HG02678 (cell line): Measurements from ENCODE around the gene GNPTG.

Experiments
- ATAC-seq: cut with Tn5 transposase; IDR thresholded peaks from one replicate; pipeline ENCODE4 v1.9.1; 2021; ENCODE audit warnings: mild to moderate bottlenecking, moderate library complexity; ENCODE audit not compliant: unreplicated experiment

GNPTG gene

DNA sequence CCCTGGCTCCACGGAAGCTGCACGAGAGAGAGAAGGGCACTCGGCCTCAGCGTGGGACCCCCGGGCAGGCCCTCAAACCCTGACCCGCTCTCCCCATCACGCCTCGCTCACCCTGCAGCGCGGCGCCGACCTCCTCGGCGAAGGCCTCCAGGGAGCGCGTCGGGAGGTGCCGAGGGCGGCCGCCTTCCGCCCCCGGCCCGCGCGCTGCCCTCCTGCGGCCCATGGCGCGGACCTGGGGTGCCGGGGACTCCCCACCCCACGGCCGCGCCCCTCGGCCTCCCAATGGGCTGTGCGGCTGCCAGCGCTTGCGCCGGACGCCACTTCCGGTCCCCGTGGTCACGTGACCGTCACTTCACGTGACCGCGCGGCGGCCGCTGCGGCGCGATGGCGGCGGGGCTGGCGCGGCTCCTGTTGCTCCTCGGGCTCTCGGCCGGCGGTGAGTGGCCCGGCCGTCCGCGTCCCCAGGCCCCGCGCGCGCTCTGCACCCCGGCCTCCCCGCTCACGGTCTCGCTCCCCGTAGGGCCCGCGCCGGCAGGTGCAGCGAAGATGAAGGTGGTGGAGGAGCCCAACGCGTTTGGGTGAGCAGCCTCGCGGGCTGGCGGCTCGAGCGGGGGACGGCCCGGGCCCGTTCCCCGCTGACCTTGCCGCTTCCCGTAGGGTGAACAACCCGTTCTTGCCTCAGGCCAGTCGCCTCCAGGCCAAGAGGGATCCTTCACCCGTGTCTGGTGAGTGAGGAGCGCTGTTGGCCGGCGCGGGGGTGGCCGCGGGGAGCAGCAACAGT is at the start of gene GNPTG, which contains the start of gene TSR3:
TSS of gene GNPTG (plus strand) at position 350 of the 781 bp plus-strand sequence. CDS start at position 385, 35 bp downstream.
TSS of gene TSR3 (minus strand) at position 297 of the 781 bp plus-strand sequence. CDS start at position 223, 74 bp downstream.
- peak; percentile 85 for ATAC-seq

DNA sequence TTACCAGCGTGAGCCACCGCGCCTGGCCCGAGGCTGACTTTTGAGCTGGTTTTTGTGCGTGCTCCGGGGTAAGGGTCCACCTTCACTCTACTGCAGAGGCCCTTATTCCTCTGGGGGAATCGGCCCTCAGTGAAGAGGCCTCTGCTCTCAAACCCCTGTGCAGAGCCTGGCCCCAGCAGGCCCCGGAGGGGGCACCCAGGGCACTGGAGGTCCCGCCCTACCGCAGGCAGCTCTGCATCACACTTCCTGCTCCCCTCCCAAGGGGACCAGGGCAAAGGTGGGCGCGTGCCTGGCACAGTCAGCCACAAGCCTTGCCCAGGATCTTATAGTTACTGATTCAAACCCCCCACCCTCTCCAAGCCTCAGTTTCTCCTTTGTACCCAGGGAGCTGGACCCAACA is 45.9 kb upstream of the GNPTG start:
- no peak for ATAC-seq

DNA sequence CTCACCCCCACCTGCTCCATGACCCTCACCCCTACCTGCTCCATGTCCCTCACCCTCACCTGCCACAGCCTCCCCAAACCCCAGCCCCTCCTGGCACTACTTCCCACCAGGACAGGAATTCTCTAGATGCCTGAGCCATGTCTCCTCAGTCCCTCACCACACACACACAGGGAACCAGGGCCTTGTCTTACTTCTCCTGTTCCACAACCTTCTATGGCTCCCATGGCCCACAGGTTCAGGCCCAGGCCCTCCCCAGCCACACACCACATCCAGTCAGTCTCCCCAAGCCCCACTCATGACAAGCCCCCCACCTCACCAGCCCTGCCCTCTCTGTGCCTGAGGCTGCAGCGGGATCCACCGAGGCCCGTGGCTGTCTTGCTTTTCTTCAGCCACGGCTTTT is 45.4 kb upstream of the GNPTG start:
- ATAC-seq: no peak

DNA sequence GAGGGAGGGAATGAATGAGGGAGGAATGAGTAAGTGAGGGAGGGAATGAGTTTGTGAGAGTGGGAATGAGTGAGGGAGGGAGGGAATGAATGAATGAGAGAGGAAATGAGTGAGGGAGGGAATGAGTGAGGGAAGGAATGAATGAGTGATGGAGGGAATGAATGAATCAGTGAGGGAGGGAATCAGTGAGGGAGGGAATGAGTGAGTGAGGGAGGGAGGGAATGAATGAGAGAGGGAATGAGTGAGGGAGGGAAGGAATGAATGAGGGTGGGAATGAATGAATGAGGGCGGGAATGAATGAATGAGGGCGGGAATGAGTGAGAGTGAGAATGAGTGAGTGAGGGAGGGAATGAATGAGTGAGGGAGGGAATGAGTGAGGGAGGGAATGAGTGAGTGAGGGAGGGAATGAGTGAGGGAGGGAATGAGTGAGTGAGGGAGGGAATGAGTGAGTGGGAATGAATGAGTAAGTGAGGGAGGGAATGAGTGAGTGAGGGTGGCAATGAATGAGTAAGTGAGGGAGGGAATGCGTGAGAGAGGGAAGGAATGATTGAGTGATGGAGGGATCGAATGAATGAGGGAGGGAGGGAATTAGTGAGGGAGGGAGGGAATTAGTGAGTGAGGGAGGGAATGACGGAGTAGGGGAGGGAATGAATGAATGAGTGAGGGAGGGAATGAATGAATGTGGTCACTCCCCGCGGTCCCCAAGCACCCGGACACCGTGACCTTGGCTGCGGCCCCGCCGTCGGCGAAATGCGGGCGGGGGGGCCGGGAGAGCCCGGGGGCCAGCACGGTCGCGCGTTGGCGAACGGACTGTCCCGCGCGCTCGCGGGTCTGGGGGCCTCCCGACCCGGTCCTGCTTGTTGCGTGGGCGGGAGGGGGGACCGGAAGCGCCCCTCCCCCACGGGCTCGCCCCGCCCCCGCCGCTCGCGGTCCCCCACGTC is 43.4 kb upstream of the GNPTG start:
- ATAC-seq: no peak

DNA sequence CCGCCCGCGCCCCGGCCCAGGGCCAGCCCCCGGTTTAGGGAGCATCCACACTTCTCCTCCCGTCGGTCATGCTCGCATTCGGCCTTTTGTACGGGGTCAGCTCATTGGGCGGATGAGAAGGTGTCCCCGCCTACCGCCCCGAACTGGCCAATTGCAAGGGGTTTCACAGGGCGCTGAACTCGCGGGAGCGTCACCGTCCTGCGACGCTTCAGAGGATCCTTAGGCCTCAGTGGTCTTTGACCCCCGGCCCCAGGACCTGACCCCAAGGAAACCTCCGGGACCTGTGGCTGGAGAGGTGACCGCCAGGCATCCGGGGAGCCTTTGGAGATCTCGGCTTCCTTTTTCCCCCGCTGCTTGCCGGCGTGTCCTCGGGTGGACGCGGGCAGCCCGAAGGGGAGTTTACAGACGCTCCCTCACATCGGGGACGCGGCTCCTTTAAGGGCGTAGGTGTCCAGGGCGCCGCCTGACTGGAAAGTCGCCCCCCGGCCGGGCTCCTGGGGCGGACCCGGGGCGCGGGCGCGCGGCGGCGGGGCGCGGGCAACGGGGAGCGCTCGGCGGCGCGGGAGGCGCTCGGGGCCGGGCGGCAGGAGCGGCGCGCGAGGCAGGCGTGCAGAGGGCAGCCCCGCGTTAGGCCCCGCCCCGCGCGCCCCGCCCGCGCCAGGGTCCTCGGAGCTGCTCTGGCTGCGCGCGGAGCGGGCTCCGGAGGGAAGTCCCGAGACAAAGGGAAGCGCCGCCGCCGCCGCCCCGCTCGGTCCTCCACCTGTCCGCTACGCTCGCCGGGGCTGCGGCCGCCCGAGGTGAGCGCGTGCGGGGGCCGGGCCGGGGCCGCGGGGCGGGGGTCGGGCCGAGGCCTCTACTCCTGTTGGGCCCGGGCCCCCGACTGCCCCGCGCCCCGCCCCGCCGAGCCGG is 42.5 kb upstream of the GNPTG start, which contains the start of gene UBE2I:
TSS of gene UBE2I (plus strand) at position 660 of the 909 bp plus-strand sequence. CDS start 4,395 bp downstream, outside the sequence.
- ATAC-seq: peak; percentile 71

DNA sequence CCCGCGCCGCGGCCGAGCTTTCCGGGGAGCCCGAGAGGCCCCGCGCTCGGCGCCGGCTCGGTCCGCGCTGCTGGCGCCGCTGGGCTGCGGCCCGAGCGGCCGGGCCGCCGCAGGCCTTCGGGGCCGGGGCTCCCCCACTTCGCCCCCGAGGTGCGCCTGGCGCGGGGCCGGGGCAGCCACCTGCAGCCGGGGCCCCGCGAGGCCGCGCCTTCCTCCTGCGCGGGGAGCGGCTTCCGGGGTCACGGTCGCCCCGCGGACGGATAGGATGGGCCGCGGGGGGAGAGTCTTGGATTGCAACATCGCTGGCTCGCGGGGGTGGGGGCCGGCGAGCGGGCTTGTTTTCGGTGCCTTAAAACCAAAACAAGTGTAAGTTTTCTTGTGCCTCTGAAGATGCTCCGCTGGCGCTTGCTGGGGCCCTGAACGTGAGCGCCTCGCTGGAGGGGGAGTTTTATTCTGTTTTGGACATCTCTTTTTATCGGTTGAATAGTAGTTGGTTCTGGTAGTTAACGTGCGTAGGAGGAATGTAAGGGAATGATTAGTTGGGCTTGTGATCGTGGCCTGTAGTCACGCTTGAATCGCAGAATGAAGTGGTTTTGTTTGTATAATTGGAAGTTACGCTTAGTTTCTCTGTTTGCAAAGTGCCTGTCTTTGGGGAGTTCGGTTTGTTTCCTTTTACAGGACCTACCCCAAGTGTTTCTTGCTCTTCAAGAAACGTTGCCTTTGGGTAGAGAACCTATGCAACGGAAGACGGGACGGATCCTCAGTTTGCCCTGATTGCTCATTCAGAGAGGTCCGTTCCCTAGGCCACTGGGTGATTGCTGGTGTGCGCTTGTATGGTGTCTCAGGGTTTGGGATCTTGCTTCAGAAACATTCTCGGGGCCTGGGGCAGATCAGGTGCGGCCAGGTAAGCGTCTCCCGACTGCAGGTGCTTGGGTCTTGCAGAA is 41.6 kb upstream of the GNPTG start:
- ATAC-seq: peak; percentile 6

DNA sequence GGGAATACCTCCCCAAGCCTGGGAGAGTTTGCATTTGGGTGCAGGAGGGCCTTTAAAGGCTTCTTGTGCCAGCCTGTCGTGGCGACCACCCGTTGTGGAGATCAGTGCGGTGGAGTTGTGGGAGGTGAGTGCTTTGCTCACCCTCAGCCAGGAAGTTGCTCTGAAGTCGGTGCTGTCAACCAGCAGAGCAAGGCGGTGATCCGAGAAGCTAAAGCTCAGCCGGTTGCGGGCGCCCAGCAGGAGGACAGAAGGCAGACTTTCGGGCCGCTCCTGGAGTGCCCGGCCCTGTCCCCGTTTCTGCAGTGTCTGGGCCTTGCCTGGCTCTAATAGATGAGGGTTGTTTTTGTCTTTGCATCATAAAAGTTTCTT is 40.9 kb upstream of the GNPTG start:
- ATAC-seq: no peak

DNA sequence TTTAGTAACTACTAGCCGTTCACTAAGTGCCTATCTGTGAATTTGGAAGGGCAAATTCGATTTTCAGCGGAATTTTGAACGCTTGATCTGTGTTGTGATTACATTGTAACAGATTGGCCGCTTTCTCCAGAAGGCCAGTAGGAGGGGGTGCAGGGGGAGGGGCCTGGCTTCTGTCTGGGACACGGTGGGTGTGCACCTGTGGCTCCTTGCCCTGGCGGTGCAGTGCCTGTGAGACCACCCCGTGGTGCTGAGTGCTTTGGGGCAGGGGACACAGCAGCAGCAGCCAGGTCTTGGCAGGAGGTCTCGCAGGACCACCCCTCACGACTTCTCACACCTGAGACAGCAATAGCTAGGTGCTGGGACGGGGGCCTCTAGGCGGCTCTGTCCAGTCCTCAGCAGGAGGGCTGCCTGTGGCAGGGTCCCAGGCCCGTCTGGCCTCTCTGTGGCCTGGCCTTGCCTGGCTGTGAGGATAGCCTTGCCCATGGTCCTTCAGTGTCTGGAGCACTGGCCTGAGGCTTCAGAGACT is 40.5 kb upstream of the GNPTG start:
- no peak for ATAC-seq

DNA sequence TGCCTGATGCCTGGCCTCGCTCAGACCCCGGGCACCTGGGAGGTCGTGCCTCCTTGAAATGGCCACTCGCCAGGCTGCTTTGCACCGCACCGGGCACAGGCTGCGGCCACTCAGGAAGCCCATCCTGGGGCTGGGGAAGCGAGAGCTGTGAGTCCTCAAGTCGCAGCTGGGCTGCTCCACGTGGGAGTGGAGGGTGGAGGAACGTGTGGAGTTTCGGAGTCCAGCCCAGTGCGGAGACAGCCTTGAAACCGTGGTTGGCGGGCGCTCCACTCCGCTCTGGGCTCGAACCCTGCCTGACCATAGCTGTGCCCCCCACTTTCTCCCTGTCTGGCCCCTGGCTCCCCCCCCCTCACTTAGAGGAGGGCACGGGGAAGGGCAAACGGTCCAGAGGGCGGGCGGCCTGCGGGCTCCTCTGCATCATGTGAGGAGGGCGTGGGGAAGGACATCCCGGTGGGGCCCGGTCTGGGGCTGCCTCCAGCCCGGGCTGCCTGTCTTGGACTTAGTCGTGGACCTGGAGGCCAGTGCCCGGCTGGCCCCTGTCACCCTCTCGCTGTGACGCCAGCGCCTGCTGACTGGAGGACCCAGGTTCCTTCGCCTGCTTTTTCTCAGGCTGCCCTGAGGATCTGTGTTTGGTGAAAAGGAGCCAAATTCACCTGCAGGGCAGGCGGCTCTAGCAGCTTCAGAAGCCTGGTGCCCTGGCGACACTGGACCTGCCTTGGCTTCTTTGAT is 39.8 kb upstream of the GNPTG start:
- ATAC-seq: no peak

DNA sequence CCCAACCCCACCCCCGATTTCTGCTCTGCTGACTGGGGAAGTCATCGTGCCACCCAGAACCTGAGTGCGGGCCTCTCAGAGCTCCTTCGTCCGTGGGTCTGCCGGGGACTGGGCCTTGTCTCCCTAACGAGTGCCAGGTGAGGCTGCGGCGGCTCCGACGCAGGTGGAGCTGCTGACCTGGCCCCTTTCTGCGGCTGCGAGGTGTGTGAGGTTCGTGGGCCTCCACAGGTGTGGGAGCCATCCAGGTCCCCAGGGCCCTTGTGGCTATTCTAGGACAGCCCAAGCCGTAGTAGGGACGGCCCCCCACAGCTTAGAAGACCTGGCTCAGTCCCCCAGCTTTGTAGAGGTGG is 39.3 kb upstream of the GNPTG start:
- ATAC-seq: no peak

DNA sequence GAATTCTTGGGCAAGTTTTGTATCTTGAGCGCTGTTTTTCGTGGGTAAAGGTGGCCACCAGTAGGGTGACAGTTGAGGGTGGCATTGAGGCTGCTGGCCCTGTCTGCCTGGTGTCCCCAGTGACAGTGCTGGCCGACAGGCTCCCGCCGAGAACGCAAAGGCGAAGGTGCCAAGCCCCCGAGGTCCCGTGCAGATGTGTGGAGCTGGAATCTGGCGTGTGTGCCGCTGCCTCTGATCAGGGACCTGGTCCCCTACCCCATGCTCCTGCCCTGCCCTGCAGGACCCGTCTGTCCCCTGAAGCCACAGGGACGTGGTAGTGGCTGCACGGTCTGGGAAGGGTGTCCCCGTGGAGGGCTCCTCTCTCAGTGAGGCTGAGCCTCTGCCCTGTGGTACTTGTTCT is 38.8 kb upstream of the GNPTG start:
- no peak for ATAC-seq

DNA sequence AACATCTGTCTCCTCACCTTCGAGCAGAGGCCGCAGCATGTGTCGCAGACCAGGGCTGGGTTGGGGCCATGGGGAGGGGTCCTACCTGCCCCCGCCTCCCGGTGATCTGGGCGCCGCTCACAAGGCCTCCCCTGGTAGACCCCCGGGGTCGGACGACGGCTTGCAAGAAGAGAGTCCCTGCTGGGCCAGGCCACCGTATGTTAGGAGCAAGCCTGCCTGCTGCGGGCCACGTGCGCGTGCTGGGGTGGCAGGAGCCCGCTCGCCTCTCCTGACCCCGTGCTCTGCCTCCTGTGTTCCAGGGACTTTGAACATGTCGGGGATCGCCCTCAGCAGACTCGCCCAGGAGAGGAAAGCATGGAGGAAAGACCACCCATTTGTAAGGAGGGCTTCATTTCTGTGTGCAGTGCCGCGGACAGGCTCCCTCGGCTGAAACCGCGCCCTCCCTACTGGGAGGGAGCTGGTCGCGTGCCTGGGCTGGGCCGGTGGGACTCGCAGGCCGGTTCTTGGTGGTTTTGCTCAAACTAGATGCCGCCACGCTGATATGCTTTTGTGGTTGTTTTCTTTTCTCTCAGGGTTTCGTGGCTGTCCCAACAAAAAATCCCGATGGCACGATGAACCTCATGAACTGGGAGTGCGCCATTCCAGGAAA is 37.9 kb upstream of the GNPTG start:
- ATAC-seq: no peak

DNA sequence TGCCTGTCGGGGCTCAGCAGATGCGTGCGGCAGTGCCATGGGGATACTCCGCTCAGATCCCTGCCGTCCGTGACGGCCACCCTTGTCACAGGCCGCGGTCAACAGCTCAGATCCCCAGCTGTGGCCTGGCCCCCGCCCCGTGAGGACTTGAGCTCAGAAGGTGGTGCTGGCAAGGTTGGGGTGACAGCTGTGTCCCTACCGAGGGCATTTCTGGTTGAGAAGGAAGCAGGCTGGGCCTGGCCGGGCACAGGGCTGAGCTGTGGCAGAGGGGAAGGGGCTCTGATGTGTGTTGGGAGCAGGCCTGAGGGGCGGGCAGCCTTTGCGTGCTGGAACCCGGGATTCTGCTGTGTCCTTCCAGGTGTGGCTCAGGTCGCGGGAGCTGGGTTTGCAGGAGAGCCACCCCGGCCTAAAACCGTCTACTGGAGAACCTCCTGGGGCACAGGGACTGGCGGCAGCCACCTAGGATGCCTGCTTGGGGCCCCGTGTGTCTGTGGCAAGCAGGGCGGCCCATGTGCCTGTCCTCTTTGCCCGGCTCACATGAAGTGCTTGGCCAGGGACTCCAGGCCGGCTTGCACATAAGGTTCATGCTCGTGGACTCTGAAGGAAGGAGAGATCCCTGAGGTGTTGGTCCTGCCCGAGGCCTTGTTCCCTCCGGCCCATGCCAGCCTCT is 37.2 kb upstream of the GNPTG start:
- ATAC-seq: no peak

DNA sequence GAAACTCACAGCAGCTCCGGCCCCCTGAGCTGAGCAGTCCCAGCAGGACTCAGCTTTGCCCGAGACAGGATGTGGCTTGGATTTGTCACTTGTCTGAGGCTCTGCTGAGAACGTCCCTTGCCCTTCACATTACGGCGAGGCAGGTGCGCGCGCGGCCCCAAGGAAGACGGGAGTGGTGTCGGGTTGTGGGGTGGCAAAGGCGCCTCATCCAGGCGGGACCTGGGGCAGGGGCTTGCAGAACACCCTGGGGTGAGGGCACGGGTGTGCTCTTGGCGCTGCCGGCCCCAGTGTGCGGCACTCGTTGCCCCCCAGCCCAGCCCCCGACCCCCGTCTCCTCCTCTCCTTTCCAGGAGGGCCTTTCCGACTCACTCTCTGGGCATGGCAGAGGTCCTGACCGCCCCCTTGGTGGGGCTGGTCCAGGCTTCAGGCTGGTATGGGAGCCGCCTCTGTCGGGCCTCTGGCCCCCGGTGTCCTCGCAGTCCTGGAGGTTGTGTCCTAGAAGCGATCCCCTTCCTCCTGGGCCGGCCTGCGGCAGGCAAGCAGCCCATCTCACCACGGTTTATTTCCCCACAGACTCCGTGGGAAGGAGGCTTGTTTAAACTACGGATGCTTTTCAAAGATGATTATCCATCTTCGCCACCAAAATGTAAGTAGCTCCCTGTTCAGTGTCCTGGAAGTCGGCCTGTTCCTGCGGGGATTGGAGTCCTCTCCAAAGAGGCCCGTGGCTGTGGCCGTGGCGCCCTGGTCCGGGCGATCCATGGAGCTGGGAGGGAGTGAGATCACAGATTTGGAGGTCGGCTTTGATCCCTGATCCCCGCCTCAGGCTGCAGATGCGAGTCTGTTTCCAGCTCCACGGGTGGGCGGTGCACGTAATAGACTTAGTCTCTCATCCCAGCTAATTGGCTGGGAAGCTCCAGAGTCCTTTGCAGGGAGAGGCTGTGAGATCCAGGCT is 36.4 kb upstream of the GNPTG start:
- no peak for ATAC-seq

DNA sequence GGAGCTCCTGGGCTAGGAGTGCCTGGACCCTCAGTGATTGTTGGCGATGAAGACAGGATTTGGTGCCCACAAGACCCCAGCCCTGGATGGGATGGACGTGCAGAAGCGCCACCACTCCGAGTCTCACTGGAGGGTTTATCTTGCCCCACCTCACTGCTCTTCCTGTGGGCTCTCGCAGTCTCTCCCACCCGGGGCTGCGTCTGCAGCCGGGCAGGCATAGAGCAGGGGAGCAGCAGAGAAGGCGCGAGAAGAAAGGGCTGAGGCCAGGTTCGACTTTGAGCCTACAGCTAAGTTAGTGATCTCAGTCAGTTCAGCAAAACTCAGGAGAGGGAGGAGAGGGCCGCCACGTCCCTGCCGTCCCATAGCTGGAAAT is 35.7 kb upstream of the GNPTG start:
- ATAC-seq: no peak

DNA sequence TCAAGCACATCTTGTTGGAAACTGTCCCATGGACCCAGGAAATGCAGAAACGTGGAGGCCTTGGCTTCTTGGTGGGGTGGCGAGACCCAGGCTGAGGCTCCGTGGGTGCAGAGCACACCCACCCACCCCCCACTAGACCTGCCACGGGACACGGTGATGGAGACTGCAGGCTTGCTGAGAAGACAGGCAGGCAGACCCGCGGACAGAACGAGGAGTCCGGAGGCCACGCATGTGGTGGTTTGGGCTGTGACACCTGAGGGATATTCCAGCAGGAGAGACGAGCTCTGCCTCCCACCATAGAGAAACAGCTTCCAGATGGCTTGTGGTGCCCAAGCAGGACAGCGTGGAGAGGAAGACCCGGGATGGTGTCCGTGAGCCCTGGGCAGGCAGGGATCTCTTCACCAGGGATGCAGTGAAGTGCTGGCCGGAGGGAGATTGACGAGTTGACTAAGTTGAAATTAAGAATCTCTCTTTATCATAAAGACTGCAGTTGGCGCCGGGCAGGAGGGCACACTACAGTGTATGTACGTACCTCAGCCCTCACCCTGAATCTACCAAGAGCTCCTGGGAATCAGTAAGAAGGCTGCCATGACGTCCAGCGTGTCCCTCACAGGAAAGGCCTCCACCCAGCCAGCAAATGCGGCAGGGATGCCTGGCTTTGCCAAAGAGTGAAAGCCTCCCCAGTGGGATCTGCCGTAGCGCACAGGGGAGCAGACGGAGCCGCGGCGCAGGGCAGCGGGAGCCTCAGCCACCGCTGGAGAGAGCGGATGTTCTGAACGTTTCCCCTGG is 34.1 kb upstream of the GNPTG start:
- ATAC-seq: no peak
